GM18909 (cell line): ENCODE results near the gene MCM9.
A peak's percentile ranks its signal among the peaks of the same experiment; 100 is the strongest.

Source experiments
- ATAC-seq: cut with Tn5 transposase; IDR thresholded peaks from one replicate; pipeline ENCODE4 v1.9.1; 2021; ENCODE audit warnings: mild to moderate bottlenecking; ENCODE audit not compliant: unreplicated experiment, poor library complexity

Gene MCM9

GRCh38 chr6:118933855-118934460 is 1.0 kb downstream of the MCM9 start:
- peak; percentile 3 for ATAC-seq

GRCh38 chr6:118932421-118932820 is 2.5 kb downstream of the MCM9 start:
- no peak for ATAC-seq

GRCh38 chr6:118931436-118931835 is 3.5 kb downstream of the MCM9 start:
- ATAC-seq: no peak

- ATAC-seq: no peak
These were observed 4.3 kb downstream of the MCM9 start for GRCh38 chr6:118930680-118931079.

- ATAC-seq: no peak
These were observed 11.9 kb downstream of the MCM9 start for GRCh38 chr6:118923035-118923434.

- no peak for ATAC-seq
These were observed 13.9 kb downstream of the MCM9 start for GRCh38 chr6:118921084-118921483.

GRCh38 chr6:118918329-118918725 is 16.6 kb downstream of the MCM9 start:
- ATAC-seq: no peak

- ATAC-seq: no peak
These were observed 17.2 kb downstream of the MCM9 start for GRCh38 chr6:118917546-118918328.

GRCh38 chr6:118914598-118914997 is 20.4 kb downstream of the MCM9 start:
- ATAC-seq: no peak

GRCh38 chr6:118913161-118913560 is 21.8 kb downstream of the MCM9 start:
- no peak for ATAC-seq

- ATAC-seq: no peak
These were observed 22.3 kb downstream of the MCM9 start for GRCh38 chr6:118912646-118913045.

GRCh38 chr6:118908441-118908840 is 26.5 kb downstream of the MCM9 start:
- no peak for ATAC-seq

GRCh38 chr6:118905851-118906250 is 29.1 kb downstream of the MCM9 start:
- ATAC-seq: no peak

- no peak for ATAC-seq
These were observed 29.9 kb downstream of the MCM9 start for GRCh38 chr6:118905084-118905483.

- no peak for ATAC-seq
These were observed 31.3 kb downstream of the MCM9 start for GRCh38 chr6:118903691-118904090.

- no peak for ATAC-seq
These were observed 31.8 kb downstream of the MCM9 start for GRCh38 chr6:118903138-118903537.

GRCh38 chr6:118902726-118903125 is 32.2 kb downstream of the MCM9 start:
- no peak for ATAC-seq

GRCh38 chr6:118899948-118900347 is 35.0 kb downstream of the MCM9 start:
- no peak for ATAC-seq

- no peak for ATAC-seq
These were observed 37.6 kb downstream of the MCM9 start for GRCh38 chr6:118897386-118897785.

GRCh38 chr6:118896339-118897136 is 38.4 kb downstream of the MCM9 start:
- peak; percentile 22 for ATAC-seq

GRCh38 chr6:118895859-118896258 is 39.1 kb downstream of the MCM9 start:
- no peak for ATAC-seq
